ENCODE results near the gene TGM5.

GRCh38 chr15:43187544-43188155, 79.1 kb downstream of the TGM5 start:
- TF ChIP-seq POLR2A (IDR thresholded peaks at IDR 0.05; ENCODE audit: low read depth, low read length) (no peak), POLR2AphosphoS5 (IDR thresholded peaks at IDR 0.05; ENCODE audit: low read depth, low read length) (no peak)
